ENCODE data around the gene SYK.

The SYK gene

DNA sequence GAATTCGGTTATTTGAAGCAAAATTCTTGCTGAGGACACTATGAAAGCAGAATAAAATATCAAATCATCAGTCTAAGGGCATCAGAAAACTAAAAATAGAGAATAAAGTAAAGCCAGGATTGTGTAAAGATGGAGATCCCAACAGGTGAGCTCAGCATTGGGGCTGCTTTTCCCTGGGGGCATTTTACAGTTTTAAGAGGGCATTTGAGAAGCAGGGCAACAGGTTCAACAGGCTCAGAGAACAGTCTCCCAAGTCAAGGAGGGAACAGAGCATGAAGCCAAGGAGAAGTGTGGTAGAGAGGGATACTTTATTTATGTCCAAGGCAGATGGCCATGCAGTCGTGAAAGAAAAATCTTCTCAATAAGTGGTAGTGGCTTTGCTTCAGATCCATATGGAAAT lies 145.4 kb downstream of the SYK start:
- TF ChIP-seq, protein P1, sequence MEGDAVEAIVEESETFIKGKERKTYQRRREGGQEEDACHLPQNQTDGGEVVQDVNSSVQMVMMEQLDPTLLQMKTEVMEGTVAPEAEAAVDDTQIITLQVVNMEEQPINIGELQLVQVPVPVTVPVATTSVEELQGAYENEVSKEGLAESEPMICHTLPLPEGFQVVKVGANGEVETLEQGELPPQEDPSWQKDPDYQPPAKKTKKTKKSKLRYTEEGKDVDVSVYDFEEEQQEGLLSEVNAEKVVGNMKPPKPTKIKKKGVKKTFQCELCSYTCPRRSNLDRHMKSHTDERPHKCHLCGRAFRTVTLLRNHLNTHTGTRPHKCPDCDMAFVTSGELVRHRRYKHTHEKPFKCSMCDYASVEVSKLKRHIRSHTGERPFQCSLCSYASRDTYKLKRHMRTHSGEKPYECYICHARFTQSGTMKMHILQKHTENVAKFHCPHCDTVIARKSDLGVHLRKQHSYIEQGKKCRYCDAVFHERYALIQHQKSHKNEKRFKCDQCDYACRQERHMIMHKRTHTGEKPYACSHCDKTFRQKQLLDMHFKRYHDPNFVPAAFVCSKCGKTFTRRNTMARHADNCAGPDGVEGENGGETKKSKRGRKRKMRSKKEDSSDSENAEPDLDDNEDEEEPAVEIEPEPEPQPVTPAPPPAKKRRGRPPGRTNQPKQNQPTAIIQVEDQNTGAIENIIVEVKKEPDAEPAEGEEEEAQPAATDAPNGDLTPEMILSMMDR (conservative IDR thresholded peaks at IDR 0.05; ENCODE audit: low read length): no peak
- no peak overlapping the region for H3K4me3 ChIP-seq (ENCODE audit: low read length)

More for the DNA sequence above, 145.4 kb downstream of the SYK start:
- DNase-seq (ENCODE audit: low read depth): no peak

All from AG10803 (cell line).